HepG2 (cell line): Measurements from ENCODE around the gene IGSF8. TPM values are rescaled to one million over a fixed set of nuclear protein-coding genes. Genes with fewer than 3 reads are reported as not detected.

Source experiments
- ATF2 ChIP-seq: sonication (generic); formaldehyde crosslinking; IDR thresholded peaks from 2 replicates; pipeline ENCODE4 v1.4.0; 2020; ENCODE audit warnings: missing genetic modification reagents
- ATF7 ChIP-seq, 2 experiments: fragments of 450-650 bp in 1 of 2; sonication (generic) in 1 of 2; formaldehyde crosslinking in 1 of 2; IDR thresholded peaks; 2 replicates each; pipeline versions ENCODE4 v1.4.0 to v1.6.1; 2016 to 2020; ENCODE audit warnings: antibody characterized with exemption in 1 of 2, mild to moderate bottlenecking in 1 of 2, missing genetic modification reagents in 1 of 2
- ELF3 ChIP-seq: IDR thresholded peaks from 2 replicates; pipeline ENCODE4 v1.6.1; 2016; ENCODE audit warnings: missing genetic modification reagents, missing compliant biosample characterization
- ERF ChIP-seq: IDR thresholded peaks from 2 replicates; pipeline ENCODE4 v1.6.1; 2018; ENCODE audit warnings: missing biosample characterization, missing genetic modification reagents
- FOXK1 ChIP-seq: sonication (generic); formaldehyde crosslinking; IDR thresholded peaks from 2 replicates; pipeline ENCODE4 v1.4.0; 2020; ENCODE audit warnings: low read depth, missing genetic modification reagents, borderline replicate concordance
- PITX1 ChIP-seq: sonication (generic); formaldehyde crosslinking; IDR thresholded peaks from 2 replicates; pipeline ENCODE4 v1.5.1; 2020; ENCODE audit warnings: mild to moderate bottlenecking, missing genetic modification reagents
- RAD21 ChIP-seq: fragments of 450-650 bp; formaldehyde crosslinking; IDR thresholded peaks from 2 replicates; pipeline ENCODE4 v1.5.0; 2020; ENCODE audit warnings: mild to moderate bottlenecking
- TP53 ChIP-seq: sonication (generic); formaldehyde crosslinking; conservative IDR thresholded peaks from 2 replicates; pipeline ENCODE4 v1.4.0; 2020; ENCODE audit warnings: missing genetic modification reagents
- XRCC5 ChIP-seq: fragments of 200-400 bp; formaldehyde crosslinking; optimal IDR thresholded peaks from 2 replicates; pipeline ENCODE3; 2017; ENCODE audit warnings: mild to moderate bottlenecking, low read length
- ZBTB20 ChIP-seq: sonication (generic); formaldehyde crosslinking; IDR thresholded peaks from 2 replicates; pipeline ENCODE4 v1.8.1; 2023; ENCODE audit warnings: missing genetic modification reagents, low read depth, mild to moderate bottlenecking, borderline replicate concordance
- ZBTB40 ChIP-seq, 2 experiments: fragments of 450-650 bp in 1 of 2; sonication (generic) in 1 of 2; formaldehyde crosslinking in 1 of 2; IDR thresholded peaks; 2 replicates each; pipeline versions ENCODE4 v1.6.1 to v1.8.0; 2016 to 2022; ENCODE audit warnings: antibody characterized with exemption in 1 of 2, mild to moderate bottlenecking in 1 of 2, missing genetic modification reagents in 1 of 2
- ZFP36L1 ChIP-seq: sonication (generic); formaldehyde crosslinking; IDR thresholded peaks from 2 replicates; pipeline ENCODE4 v1.8.0; 2022; ENCODE audit warnings: mild to moderate bottlenecking, missing genetic modification reagents, moderate library complexity
- ZFP82 ChIP-seq: sonication (generic); formaldehyde crosslinking; IDR thresholded peaks from 2 replicates; pipeline ENCODE4 v1.5.1; 2020; ENCODE audit warnings: mild to moderate bottlenecking, missing genetic modification reagents, borderline replicate concordance
- ZGPAT ChIP-seq: IDR thresholded peaks from 2 replicates; pipeline ENCODE4 v1.6.1; 2016; ENCODE audit warnings: mild to moderate bottlenecking
- ZMYM3 ChIP-seq: sonication (generic); formaldehyde crosslinking; IDR thresholded peaks from 2 replicates; pipeline ENCODE4 v1.5.1; 2020; ENCODE audit warnings: mild to moderate bottlenecking, missing genetic modification reagents
- ZNF260 ChIP-seq: sonication (generic); formaldehyde crosslinking; IDR thresholded peaks from 2 replicates; pipeline ENCODE4 v1.4.0; 2020; ENCODE audit warnings: missing genetic modification reagents, low read depth, mild to moderate bottlenecking, borderline replicate concordance
- ZNF564 ChIP-seq: sonication (generic); formaldehyde crosslinking; IDR thresholded peaks from 2 replicates; pipeline ENCODE4 v1.8.1; 2023; ENCODE audit warnings: mild to moderate bottlenecking, missing genetic modification reagents
- polyA plus RNA-seq, 8 experiments: library from polyadenylated mRNA; depleted of rRNA in 3 of 8; stranded (reverse) in 7 of 8; unstranded in 1 of 8; fragments of >200 nt; fragmentation: Illumina TruSeq in 4 of 8; extraction: Trizol in 4 of 8; gene quantifications; 2 replicates each; pipeline versions ENCODE4 v1.2.1 to v1.2.3, GENCODE V29; 2011 to 2016; ENCODE audit warnings: low read depth in 4 of 8, missing spikeins in 1 of 8, mixed read lengths in 1 of 8; ENCODE audit not compliant: insufficient read depth in 1 of 8
- total RNA-seq, 5 experiments: library from RNA; depleted of rRNA; stranded (reverse); fragments of >200 nt; fragmentation: Illumina TruSeq; extraction: Trizol; gene quantifications; 2 replicates each; pipeline ENCODE4 v1.2.3, GENCODE V29; 2016; ENCODE audit warnings: low read depth in 1 of 5

IGSF8 gene
- total and polyA plus RNA-seq, 2 of the 13 experiments (the other 11 are each of a cell fraction or from before 2014, with no cell fraction given): 24.0 to 41.0 TPM

GRCh38 chr1:160101037-160101716 lies 2.8 kb upstream of the IGSF8 start (continued):
- TF ChIP-seq ZMYM3: no peak
- TF ChIP-seq XRCC5: peak; percentile 80
- TF ChIP-seq ERF (CRISPR knock-in tag): peak; percentile 62; the same call in 1 of the 2 replicates
- TF ChIP-seq FOXK1: peak; percentile 40; the same call in 1 of the 2 replicates
- TF ChIP-seq ZBTB40 (IDR thresholded peaks at IDR 0.05): no peak
- no peak; the same call in 1 of the 2 replicates for TF ChIP-seq ZBTB40 (CRISPR knock-in tag; IDR thresholded peaks at IDR 0.05)
- TF ChIP-seq ZFP36L1: no peak
- TF ChIP-seq RAD21: peak; percentile 97
- TF ChIP-seq ATF2 (CRISPR knock-in tag): peak; percentile 61; the same call in 1 of the 2 replicates
- TF ChIP-seq ZBTB20 (CRISPR knock-in tag): no peak
- TF ChIP-seq TP53 (CRISPR knock-in tag): 0 out of 2 replicates have a peak, but pooled peaks have one; percentile 67
- no peak for TF ChIP-seq ATF7 (IDR thresholded peaks at IDR 0.05)
- no peak for TF ChIP-seq ATF7 (CRISPR knock-in tag; IDR thresholded peaks at IDR 0.05)
- peak; percentile 35; the same call in 1 of the 2 replicates for TF ChIP-seq ZGPAT
- no peak for TF ChIP-seq ZNF260
- no peak for TF ChIP-seq ZFP82 (CRISPR knock-in tag)
- TF ChIP-seq ZNF564 (CRISPR knock-in tag): no peak
- 0 out of 2 replicates have a peak, but pooled peaks have one; percentile 26 for TF ChIP-seq PITX1 (CRISPR knock-in tag)
- 0 out of 2 replicates have a peak, but pooled peaks have one; percentile 46 for TF ChIP-seq ELF3
